Renal cortical epithelial cell (primary cell): ENCODE results near the gene FAN1. TPM values are rescaled to one million over a fixed set of nuclear protein-coding genes. Genes with fewer than 3 reads are reported as not detected.

ENCODE experiments used
- DNase-seq: peaks from one replicate; pipeline ENCODE4 v3.0.0-alpha.2; 2011; ENCODE audit warnings: low read depth
- total RNA-seq: library from RNA; depleted of rRNA; stranded (reverse); fragments of >200 nt; gene quantifications from 2 replicates; pipeline ENCODE4 v1.2.3, GENCODE V29; 2014

The FAN1 gene
- total RNA-seq, 1 donor from 2014 or later = 28.1 TPM

DNA sequence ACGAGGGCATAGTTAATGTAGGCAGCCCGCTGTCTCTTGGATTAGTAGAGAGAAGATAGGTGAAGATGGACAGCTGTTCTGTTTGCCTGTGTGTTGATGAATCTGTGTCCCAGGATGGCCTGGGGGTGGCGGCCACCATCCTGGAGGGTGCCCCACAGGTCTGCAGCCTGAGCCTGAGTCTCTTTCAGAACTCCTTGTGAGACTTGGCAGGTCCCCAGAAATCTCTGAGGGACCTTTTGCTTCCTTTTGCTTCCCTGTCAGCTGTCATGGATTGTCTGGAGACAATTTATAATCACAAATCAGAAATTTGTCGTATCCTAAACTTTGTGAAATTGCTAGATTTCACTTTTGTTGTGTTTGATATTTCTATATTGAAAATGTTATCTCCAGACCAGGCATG lies 17.4 kb downstream of the FAN1 start:
- DNase-seq = no peak

DNA sequence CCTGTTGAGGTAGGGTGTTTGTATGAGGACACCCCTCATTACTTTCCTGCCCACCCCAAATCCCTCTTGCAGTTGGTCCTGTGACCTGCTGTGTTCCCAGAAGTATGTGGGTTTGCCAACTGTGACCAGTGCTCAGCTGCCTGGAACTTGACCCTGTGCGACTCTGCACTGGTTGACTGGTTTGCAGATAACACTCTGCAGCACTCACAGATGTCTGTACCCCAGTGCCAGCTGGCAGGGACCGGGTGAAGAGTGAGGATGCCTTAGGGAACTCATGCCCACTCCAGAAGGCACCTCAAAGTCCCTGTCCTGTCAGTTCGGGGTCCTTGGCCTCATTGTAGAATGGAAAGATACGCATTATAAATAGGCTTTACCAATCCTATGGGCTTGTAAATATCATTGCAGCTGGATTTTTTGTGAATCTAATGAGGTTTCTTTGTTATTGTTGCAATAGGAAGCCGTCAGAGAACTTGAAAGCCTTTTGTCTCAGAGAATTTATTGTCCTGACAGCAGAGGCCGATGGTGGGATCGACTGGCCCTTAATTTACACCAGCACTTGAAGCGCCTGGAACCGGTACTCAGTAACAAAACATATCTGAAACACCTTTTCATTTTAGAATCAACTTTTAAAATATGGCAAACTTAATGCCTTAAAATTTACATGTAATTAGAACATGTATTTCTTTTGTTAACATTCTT lies 18.2 kb downstream of the FAN1 start:
- peak; percentile 84 for DNase-seq

DNA sequence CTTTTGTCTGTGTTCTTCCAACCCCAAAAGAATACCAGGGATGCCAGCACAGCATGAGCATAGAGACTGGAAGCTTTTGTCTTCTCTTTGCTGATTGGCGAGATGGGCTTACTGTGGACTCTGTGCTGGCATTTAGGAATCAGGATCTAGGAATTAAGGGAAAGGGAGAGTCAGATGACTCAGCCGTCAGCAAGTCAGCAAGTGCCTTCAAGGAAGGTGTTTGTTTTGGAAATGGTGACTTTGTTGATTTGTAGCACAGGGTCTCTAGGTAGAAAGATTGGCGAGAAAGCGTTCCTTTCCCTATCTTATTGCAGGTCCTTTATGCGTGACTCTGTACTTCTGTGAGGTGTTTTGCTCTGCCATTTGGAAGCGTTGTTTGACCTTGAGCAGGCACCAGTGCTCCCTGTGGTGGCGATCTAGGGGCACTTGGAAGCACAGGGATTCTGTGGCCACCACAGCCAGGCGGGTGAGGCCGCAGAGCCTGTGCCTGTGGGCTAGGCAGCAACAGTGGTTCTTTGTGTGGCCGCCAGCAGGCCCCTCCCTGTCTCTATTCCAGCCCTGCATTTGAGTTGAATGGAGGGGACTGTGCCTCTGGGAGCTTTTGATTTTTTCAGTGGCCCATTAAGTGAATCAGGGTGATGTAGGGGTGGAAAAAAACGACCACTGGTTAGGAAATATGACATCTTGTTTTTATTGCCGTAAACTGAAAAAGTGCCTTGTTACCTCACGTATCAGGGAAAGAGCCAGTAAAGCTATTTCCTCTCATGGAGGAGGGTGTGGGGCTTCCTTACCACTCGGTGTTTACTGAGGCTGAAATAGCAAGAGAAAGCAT lies 19.0 kb downstream of the FAN1 start:
- DNase-seq = peak; percentile 94

- DNase-seq = no peak
Observed at GRCh38 chr15:30923429-30923828, 19.7 kb downstream of the FAN1 start.

DNA sequence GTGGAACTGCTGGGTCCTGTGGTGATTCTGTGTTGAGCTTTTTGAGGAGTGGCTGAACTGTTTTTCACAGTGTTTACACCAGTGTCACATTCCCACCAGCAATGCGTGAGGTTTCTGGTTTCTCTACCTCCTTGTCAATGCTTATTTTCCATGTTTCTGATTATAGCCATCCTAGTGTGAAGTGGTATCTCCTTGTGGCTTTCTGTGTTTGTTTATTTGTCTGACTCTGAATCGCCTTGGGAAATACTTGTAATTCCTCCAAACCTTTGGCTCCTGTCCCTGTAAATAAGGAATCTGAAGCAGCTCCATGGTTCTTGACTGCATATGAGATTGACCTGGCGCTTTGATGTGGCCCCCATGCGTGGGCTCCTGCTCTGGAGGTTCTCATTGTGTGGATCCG lies 20.6 kb downstream of the FAN1 start:
- peak; percentile 90 for DNase-seq

- no peak for DNase-seq
Observed at GRCh38 chr15:30925686-30926085, 22.0 kb downstream of the FAN1 start.

DNA sequence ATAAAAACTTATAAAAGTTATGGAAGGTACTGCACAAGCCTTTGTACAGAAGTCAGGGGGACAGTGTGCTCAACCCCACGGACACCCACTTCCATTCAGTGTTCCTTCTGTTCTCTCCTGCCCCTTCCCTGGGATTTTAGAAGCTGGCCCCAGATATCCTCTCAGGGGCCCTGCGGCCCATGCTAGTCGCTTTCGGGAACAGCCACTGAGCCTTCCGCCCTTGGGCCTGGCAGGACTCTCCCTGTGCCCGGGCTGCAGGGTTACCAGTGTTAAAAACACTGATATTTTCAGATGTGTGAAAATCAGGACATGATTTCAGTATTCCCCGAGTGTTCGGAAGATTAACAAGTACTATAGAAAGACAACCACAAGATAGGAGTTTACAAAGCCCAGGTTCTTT lies 22.4 kb downstream of the FAN1 start:
- no peak for DNase-seq

- no peak for DNase-seq
Observed at GRCh38 chr15:30927148-30927761, 23.5 kb downstream of the FAN1 start.

DNA sequence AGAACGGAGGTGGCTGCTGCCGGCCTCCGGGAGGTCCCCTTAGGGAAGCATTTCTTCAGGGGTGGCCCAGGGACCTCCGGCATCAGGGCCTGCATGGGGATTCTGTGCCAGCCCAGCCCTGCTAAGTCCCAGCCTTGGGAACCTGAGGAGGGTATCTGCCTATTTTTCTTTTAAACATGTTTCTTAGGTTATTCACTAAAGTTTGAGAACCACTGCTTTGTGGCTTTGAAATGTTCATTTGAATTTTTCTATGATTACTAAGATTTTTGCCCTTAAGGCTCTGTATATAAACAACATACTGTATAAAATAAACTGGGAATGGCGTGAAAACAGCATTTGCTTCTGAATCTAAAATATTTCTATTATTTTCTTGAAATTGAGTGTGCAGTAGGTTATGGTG lies 24.4 kb downstream of the FAN1 start:
- DNase-seq = no peak

DNA sequence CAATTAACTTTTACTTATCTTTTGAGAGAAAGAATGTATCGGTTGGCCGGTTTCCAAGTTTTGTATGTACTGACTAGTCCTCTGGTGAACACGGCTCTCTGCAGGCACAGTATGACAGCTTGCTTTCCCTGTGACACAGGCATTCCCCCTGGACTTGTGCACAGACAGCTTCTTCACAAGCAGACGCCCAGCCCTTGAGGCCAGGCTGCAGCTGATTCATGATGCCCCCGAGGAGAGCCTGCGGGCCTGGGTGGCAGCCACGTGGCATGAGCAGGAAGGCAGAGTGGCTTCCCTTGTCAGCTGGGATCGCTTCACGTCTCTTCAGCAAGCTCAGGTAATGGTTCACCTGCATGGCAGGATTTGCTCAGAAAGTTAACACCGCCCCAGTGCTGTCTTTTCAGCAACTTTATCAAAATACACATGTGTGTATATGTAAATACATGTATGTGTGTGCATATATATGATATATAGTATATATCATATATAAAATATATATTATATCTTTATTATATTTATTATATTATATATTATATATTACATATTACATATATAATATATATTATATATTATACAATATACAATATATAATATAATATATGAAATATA lies 25.5 kb downstream of the FAN1 start:
- no peak for DNase-seq

DNA sequence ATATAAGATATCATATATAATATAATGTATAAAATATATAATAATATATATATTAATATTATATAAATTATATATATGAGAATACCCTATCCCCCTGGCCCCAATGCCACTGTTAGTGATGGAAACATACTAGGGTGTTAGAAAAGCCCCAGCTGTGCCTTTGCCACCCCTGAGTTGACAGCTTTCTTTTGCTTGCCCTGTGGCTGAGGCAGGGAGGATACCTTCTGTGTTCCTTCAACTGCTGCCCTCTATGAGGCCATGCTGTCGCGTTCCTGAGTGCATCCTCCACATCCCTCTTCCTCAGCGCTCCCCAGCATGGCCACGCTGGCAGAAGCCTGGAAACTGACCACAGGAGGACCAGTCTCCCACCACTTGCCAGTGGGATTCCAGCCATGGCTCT lies 26.3 kb downstream of the FAN1 start:
- no peak for DNase-seq

GRCh38 chr15:30930422-30930821 lies 26.7 kb downstream of the FAN1 start:
- no peak for DNase-seq

GRCh38 chr15:30933293-30933692 lies 29.6 kb downstream of the FAN1 start:
- no peak for DNase-seq

DNA sequence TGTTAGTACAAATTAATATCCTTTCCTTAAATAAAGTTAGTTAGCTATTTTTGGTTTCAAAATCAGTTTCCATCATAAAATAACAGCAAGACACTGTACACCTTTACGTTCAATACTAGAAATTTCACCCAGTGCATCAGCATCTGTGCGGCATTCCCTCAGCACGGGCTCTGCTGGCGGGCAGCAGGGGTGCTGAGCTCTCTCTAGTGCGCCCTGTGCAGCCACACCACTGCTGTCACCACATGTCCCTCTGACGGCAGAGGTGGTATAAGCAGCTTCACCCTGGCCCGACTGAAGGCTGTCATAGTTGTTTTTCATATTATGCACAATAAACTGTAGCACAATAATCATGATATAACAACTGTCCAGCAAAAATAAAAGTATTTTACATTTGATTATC lies 35.4 kb downstream of the FAN1 start:
- no peak for DNase-seq

DNA sequence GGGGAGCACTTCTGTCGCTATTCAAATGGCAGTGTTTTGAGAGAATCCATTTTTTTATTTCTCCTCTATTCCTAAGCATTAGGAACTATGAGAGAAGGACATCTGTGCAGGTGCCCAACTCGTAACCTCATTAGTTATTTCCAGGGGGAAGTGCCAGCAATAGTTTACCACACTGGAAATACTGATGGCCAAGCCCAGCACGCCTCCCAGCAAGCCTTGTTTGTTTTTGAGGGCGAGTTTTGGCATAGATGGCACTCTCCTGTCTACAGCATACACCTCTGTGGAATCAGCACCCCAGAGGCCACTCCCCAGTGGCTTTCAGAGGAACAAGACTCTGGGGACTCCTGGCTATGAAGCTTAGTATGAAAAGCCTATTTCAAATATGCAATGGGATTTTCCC lies 36.6 kb downstream of the FAN1 start:
- DNase-seq = no peak

- no peak for DNase-seq
Observed at GRCh38 chr15:30941520-30941919, 37.8 kb downstream of the FAN1 start.

DNA sequence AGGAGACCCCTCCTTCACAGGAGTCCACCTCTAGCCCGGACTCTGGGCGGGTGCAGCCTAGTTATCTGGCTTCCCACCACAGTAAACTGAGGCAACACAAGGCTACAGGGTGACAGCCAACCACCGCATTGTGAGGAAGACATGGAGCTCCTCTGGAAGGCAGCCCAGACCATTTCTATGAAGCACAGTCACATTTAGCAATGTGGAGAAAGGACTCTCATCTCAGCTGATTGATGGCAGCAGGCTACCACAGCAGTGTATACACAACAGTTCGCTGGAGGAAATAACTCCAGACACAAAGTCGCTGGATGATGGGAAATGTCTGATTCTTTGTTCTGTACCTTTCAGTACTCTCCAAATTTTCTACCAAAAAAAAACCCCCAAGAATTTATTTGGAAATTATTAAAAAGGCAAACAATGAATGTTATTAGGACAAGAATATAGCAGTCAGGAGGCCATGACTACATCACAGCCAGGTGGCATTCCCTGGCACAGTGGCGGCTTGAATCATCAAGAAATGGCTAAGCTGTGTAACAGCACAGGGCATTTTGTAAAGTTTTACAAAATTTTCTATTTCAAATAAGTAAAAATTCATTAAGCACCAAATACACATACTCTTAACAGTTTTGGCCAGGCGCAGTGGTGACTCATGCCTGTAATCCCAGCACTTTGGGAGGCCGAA lies 40.1 kb downstream of the FAN1 start:
- no peak for DNase-seq

GRCh38 chr15:30953183-30953582 lies 49.5 kb downstream of the FAN1 start:
- no peak for DNase-seq

DNA sequence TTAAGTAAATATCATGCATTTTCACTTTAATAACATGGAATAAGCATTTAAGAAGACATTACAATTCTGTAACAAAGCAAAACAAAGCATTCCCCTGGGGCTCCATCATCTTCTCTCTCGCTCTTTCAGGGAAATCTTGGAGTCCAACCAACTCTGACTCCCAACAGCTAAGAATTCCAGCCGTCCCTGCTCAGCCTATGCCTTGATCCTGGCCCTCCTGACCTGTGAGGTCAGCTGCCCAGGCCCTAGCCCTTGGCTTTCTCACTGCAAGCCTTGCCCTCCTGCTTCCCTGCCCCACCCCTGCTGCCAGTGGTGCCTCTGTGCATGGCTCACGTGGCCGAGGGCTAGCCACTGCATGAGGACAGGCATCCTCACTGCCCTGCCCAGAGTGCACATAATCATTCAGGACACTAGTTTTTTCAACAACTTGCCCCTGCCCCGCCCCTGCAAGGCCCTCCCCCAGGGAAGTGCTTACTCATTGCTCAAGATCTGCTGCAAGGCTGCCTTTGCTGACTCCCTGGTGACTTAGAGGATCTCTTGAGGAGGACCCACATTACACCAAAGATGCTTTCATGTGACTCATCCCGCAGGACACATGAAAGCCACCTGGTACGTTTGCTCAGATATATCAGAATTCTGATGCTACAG lies 50.1 kb downstream of the FAN1 start:
- DNase-seq = peak; percentile 68

GRCh38 chr15:30954674-30955073 lies 51.0 kb downstream of the FAN1 start:
- DNase-seq = no peak
